ENCODE results near the gene ITGA7. TPM values are rescaled to one million over a fixed set of nuclear protein-coding genes. Genes with fewer than 3 reads are reported as not detected.
A peak's percentile ranks its signal among the peaks of the same experiment; 100 is the strongest.

Gene ITGA7
- total RNA-seq = 0.88 and 1.1 TPM in 2 replicates

DNA sequence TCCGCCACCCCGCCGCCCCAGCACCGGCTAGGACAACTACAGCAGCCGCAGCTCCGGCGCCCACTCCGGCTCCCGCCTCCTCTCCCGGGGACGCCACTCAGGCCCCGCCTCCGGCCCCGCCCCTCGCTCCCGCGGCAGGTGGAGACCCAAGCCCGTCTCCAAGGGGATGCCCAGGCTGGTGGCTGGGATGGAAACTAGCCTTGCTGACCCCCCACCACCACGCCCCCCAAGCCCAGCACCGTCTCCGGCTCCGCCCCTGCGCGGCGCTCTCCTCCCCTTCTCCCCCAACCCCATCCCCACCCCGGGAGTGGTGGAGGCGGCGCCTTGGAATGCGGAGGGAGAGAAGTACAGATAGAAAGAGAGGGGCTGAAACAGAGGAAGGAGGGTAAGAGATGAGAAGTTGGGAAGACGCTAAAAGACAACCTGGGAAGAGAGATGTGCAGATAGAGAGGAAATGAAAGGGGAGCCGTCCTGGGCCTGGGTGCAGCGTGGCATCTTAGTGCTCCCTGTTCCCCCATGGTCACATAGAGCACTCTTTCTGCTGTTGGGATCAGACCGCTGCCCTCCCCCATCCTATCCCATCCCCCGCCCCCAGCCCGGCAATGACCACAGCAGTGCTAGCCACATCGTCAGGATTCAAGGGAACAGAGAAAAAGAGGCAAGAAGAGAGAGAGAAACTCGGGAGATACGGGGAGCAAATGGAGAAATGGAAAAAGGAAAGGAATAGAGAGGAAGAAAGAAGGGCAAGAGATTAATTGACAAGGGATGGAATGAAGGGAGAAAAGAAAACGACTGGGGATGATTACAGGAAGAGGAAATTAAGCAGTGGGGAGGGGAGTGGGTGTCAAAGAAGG, at the start of gene ITGA7:
Gene ITGA7 (minus strand): TSS at position 64 of the 854 bp plus-strand sequence. CDS start 222 bp downstream, outside the sequence.
- H3K4me3 Mint-ChIP-seq = peak within 1 kb of the TSS; percentile 78
- peaks cover 21% of the 10 kb centered on the region for H3K4me1 Mint-ChIP-seq (ENCODE audit: low read depth)
- H3K27me3 Mint-ChIP-seq (ENCODE audit: insufficient read depth) = peaks cover 61% of the 10 kb centered on the region
- DNase-seq (ENCODE audit: low spot score) = peak; percentile 53
- H3K27ac Mint-ChIP-seq = no peak within 1 kb of the TSS
- H3K9me3 Mint-ChIP-seq = no peaks in the 10 kb centered on the region
- no peaks in the 10 kb centered on the region for H3K36me3 Mint-ChIP-seq (ENCODE audit: low read depth)
- intact Hi-C loops (cut with micrococcal nuclease) = loop anchor here (1.0 kb wide), 1 partner anchor 8 kb away; the partner anchor contains the start of gene BLOC1S1

DNA sequence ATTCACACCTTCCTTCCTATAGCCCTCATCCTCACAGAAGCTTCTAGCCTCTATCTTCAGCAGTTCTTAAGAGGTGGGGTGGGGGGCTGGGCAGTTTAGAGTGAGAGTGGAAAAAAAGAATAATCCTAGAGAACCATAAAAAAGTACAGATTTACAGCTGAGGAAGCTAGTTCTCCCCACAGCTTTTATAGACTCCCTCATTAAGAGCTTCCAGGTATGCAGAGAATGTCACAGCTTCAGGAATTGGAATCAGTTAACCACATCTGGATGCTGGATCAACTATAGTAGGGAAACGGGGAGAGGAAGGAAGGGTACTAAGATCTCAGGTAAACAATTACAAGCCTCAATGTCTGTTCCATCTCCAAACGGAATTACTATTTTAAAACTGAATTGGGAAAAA, 47.5 kb upstream of the ITGA7 start:
- Mint-ChIP-seq H3K9me3 (no peaks in the 10 kb centered on the region), H3K27me3 (ENCODE audit: insufficient read depth) (no peaks in the 10 kb centered on the region), H3K36me3 (ENCODE audit: low read depth) (peaks cover 59% of the 10 kb centered on the region), H3K4me3 (no peak overlapping the region), H3K27ac (no peak overlapping the region), H3K4me1 (ENCODE audit: low read depth) (peaks cover 6% of the 10 kb centered on the region)
- DNase-seq (ENCODE audit: low spot score) = no peak
- intact Hi-C loops (cut with micrococcal nuclease) = no loop called here

DNA sequence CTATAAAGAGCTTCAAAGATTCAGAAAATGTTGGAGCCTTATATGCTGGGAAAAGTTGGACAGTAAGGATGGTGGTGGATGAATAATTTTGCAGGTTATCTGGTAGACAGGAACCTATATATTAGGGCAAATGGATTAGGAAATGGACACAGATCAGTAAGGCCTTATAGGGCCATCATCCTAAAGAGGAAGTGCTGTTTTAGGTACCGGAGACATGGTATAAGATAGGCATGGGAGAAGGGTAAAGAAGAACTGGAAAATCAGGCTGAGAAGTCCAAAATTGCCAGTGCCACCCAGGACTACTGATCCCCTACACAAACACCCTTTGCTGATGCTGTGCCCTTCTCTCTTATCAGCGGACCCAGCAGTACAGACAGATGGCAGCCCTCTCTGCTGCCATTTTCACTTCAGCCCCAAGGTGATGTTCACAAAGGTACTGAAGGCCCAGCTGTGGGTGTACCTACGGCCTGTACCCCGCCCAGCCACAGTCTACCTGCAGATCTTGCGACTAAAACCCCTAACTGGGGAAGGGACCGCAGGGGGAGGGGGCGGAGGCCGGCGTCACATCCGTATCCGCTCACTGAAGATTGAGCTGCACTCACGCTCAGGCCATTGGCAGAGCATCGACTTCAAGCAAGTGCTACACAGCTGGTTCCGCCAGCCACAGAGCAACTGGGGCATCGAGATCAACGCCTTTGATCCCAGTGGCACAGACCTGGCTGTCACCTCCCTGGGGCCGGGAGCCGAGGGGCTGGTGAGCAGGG, 40.7 kb upstream of the ITGA7 start:
- Mint-ChIP-seq H3K27me3 (ENCODE audit: insufficient read depth) (no peaks in the 10 kb centered on the region), H3K36me3 (ENCODE audit: low read depth) (peaks cover 34% of the 10 kb centered on the region), H3K4me3 (no peak overlapping the region), H3K4me1 (ENCODE audit: low read depth) (peaks cover 26% of the 10 kb centered on the region), H3K27ac (no peak overlapping the region), H3K9me3 (no peaks in the 10 kb centered on the region)
- intact Hi-C loops (cut with micrococcal nuclease) = no loop called here
- DNase-seq (ENCODE audit: low spot score) = no peak

GRCh38 chr12:55746913-55747231, 39.2 kb upstream of the ITGA7 start:
- intact Hi-C loops (cut with micrococcal nuclease) = loop anchor here (2.0 kb wide), 1 partner anchor 14 kb away; no protein-coding TSS in a partner anchor
- Mint-ChIP-seq H3K27ac (no peak overlapping the region), H3K4me3 (no peak overlapping the region), H3K36me3 (ENCODE audit: low read depth) (peaks cover 29% of the 10 kb centered on the region), H3K27me3 (ENCODE audit: insufficient read depth) (no peaks in the 10 kb centered on the region), H3K9me3 (no peaks in the 10 kb centered on the region), H3K4me1 (ENCODE audit: low read depth) (peaks cover 36% of the 10 kb centered on the region)
- no peak for DNase-seq (ENCODE audit: low spot score)

- Mint-ChIP-seq H3K9me3 (no peaks in the 10 kb centered on the region), H3K4me1 (ENCODE audit: low read depth) (peaks cover 39% of the 10 kb centered on the region), H3K27me3 (ENCODE audit: insufficient read depth) (peaks cover 3% of the 10 kb centered on the region), H3K4me3 (peak overlapping the region; percentile 19), H3K36me3 (ENCODE audit: low read depth) (peaks cover 28% of the 10 kb centered on the region), H3K27ac (peak overlapping the region; percentile 13)
- no peak for DNase-seq (ENCODE audit: low spot score)
- intact Hi-C loops (cut with micrococcal nuclease) = loop anchor here (2.0 kb wide), 1 partner anchor 14 kb away; no protein-coding TSS in a partner anchor
Measured at GRCh38 chr12:55746174-55746912, 38.6 kb upstream of the ITGA7 start.

- no peak for DNase-seq (ENCODE audit: low spot score)
- Mint-ChIP-seq H3K9me3 (no peaks in the 10 kb centered on the region), H3K27me3 (ENCODE audit: insufficient read depth) (peaks cover 3% of the 10 kb centered on the region), H3K4me3 (peak overlapping the region; percentile 92), H3K27ac (no peak overlapping the region), H3K36me3 (ENCODE audit: low read depth) (peaks cover 23% of the 10 kb centered on the region), H3K4me1 (ENCODE audit: low read depth) (peaks cover 46% of the 10 kb centered on the region)
- intact Hi-C loops (cut with micrococcal nuclease) = loop anchor here (2.0 kb wide), 1 partner anchor 15 kb away; no protein-coding TSS in a partner anchor
Measured at GRCh38 chr12:55745361-55746173, 37.9 kb upstream of the ITGA7 start.

GRCh38 chr12:55744340-55745030, 36.8 kb upstream of the ITGA7 start:
- Mint-ChIP-seq H3K4me3 (peak overlapping the region; percentile 92), H3K9me3 (no peaks in the 10 kb centered on the region), H3K27ac (peak overlapping the region; percentile 18), H3K27me3 (ENCODE audit: insufficient read depth) (peaks cover 3% of the 10 kb centered on the region), H3K36me3 (ENCODE audit: low read depth) (peaks cover 17% of the 10 kb centered on the region), H3K4me1 (ENCODE audit: low read depth) (peaks cover 46% of the 10 kb centered on the region)
- no peak for DNase-seq (ENCODE audit: low spot score)
- intact Hi-C loops (cut with micrococcal nuclease) = no loop called here

- peaks cover 12% of the 10 kb centered on the region for H3K36me3 Mint-ChIP-seq (ENCODE audit: low read depth)
- H3K4me1 Mint-ChIP-seq (ENCODE audit: low read depth) = peaks cover 46% of the 10 kb centered on the region
- peak overlapping the region; percentile 92 for H3K4me3 Mint-ChIP-seq
- H3K27me3 Mint-ChIP-seq (ENCODE audit: insufficient read depth) = peaks cover 3% of the 10 kb centered on the region
- H3K27ac Mint-ChIP-seq = peak overlapping the region; percentile 19
- H3K9me3 Mint-ChIP-seq = no peaks in the 10 kb centered on the region
- peak; percentile 36 for DNase-seq (ENCODE audit: low spot score)
- intact Hi-C loops (cut with micrococcal nuclease) = loop anchor here (1.0 to 2.0 kb wide), 5 partner anchors 15 to 197 kb away; partner anchors contain the start of genes CD63 and SARNP
Measured at GRCh38 chr12:55743406-55744339, 36.0 kb upstream of the ITGA7 start.

- intact Hi-C loops (cut with micrococcal nuclease) = loop anchor here (1.0 to 2.0 kb wide), 5 partner anchors 14 to 197 kb away; partner anchors contain the start of genes CD63 and SARNP
Measured at GRCh38 chr12:55742719-55743405, 35.2 kb upstream of the ITGA7 start, which contains the start of gene GDF11. Gene GDF11, plus strand, starts transcription at chr12:55743122. Its CDS starts 195 bp downstream, at chr12:55743317.

DNA sequence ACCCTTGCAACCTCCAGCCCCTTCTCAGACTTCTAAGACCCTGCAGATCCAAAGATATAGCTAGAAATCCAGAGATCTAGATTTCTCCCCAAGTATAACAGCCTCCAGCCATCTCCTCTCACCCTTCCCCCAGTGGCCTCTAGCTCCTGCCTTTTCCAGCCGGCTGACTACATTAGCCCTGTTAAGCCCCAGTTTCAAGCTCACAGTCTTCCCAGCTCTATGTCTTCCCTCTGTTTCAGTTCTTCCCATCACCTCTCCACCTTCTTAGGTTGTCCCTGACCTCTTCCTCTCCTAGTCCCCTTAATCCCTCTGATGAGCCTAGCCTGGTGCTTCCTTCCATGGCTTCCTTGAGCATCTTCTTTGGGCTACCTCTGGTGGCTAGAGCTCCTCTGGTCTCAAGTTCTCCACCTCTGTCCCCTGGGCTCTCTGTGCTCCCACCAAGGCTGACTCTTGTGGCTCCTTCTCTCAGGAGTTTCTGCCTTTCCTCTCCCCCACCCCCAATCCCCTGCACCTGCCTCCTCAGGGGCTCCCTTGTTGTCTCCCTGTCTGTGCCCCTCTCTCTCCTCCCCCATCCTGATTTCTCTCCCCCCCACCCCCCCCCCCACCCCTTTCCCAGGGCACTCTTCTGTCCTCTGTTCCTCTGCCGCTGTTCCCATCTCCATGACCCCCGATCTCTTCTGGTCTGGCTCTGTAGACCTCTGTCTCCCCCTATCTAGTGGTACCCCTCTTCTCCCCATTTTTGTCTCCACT, 34.4 kb upstream of the ITGA7 start:
- no peak for DNase-seq (ENCODE audit: low spot score)
- Mint-ChIP-seq H3K36me3 (ENCODE audit: low read depth) (peaks cover 3% of the 10 kb centered on the region), H3K27ac (peak overlapping the region; percentile 60), H3K9me3 (no peaks in the 10 kb centered on the region), H3K4me3 (peak overlapping the region; percentile 85), H3K27me3 (ENCODE audit: insufficient read depth) (peaks cover 3% of the 10 kb centered on the region), H3K4me1 (ENCODE audit: low read depth) (peaks cover 61% of the 10 kb centered on the region)
- intact Hi-C loops (cut with micrococcal nuclease) = loop anchor here (2.0 kb wide), 1 partner anchor 13 kb away; the partner anchor contains the start of gene CD63

More at GRCh38 chr12:55742719-55743405, 35.2 kb upstream of the ITGA7 start, which contains the start of gene GDF11:
- DNase-seq (ENCODE audit: low spot score) = peak; percentile 73
- H3K9me3 Mint-ChIP-seq = no peaks in the 10 kb centered on the region
- H3K27me3 Mint-ChIP-seq (ENCODE audit: insufficient read depth) = peaks cover 3% of the 10 kb centered on the region
- H3K27ac Mint-ChIP-seq = peak within 1 kb of the TSS; percentile 60
- H3K36me3 Mint-ChIP-seq (ENCODE audit: low read depth) = peaks cover 8% of the 10 kb centered on the region
- peaks cover 53% of the 10 kb centered on the region for H3K4me1 Mint-ChIP-seq (ENCODE audit: low read depth)
- H3K4me3 Mint-ChIP-seq = peak within 1 kb of the TSS; percentile 92
